Prostate gland (tissue), 2 donors: ENCODE results near the gene RUNX3. TPM values are rescaled to one million over a fixed set of nuclear protein-coding genes. Genes with fewer than 3 reads are reported as not detected.

ENCODE experiments used
- DNase-seq: peaks from one replicate; pipeline ENCODE4 v3.0.0-alpha.2; 2019; ENCODE audit warnings: low spot score
- H3K27ac ChIP-seq, 2 donors: fragments of 200-600 bp; sonication (generic); 2 replicates each; pipeline ENCODE4 v1.5.1; 2017 to 2019
- H3K27me3 ChIP-seq: fragments of 200-600 bp; sonication (generic); replicated peaks from 2 replicates; pipeline ENCODE4 v1.5.1; 2019; ENCODE audit not compliant: insufficient read depth
- H3K36me3 ChIP-seq, 2 donors: fragments of 200-600 bp; sonication (generic); 1 replicate in 1 of 2; 2 replicates in 1 of 2; pipeline versions ENCODE4 v1.5.1 to v1.8.1; 2017 to 2019
- H3K4me1 ChIP-seq: fragments of 200-600 bp; sonication (generic); replicated peaks from 2 replicates; pipeline ENCODE4 v1.5.1; 2019
- H3K4me3 ChIP-seq, 2 donors: fragments of 200-600 bp; sonication (generic); 2 replicates each; pipeline ENCODE4 v1.5.1; 2017 to 2019
- H3K9me3 ChIP-seq: fragments of 200-600 bp; sonication (generic); 2 replicates; pipeline ENCODE4 v1.5.1; 2017
- CTCF ChIP-seq, 4 experiments: fragments of 200-600 bp in 2 of 4; fragments of 450-650 bp in 2 of 4; sonication (generic) in 2 of 4; IDR thresholded peaks; 1 replicate in 3 of 4; 2 replicates in 1 of 4; pipeline ENCODE4 v1.5.1; 2016 to 2019; ENCODE audit warnings: antibody characterized with exemption in 4 of 4, mild to moderate bottlenecking in 2 of 4, moderate library complexity in 2 of 4
- POLR2A ChIP-seq: fragments of 450-650 bp; IDR thresholded peaks from one replicate; pipeline ENCODE4 v1.6.1; 2016; ENCODE audit warnings: antibody characterized with exemption, mild to moderate bottlenecking
- POLR2AphosphoS5 ChIP-seq: sonication (generic); formaldehyde crosslinking; IDR thresholded peaks from one replicate; pipeline ENCODE4 v1.6.1; 2017; ENCODE audit warnings: antibody characterized with exemption
- WGBS: methylation state at CpG from one replicate; pipeline ENCODE4 v1.1.5; 2018; 5-methylcytosine and 5-hydroxymethylcytosine counted together
- intact Hi-C: fragments of 100-400 bp; cut with DNase I; formaldehyde crosslinking; loops from one replicate; pipeline ENCODE4 v1.14.2; 2022
- total RNA-seq, 2 donors: library from RNA; depleted of rRNA; stranded (reverse); fragments of >200 nt; gene quantifications; one replicate each; pipeline ENCODE4 v1.1.0, GENCODE V29; 2016

The RUNX3 gene
- total RNA-seq, 2 donors from 2014 or later: 2.5 to 3.4 TPM

DNA sequence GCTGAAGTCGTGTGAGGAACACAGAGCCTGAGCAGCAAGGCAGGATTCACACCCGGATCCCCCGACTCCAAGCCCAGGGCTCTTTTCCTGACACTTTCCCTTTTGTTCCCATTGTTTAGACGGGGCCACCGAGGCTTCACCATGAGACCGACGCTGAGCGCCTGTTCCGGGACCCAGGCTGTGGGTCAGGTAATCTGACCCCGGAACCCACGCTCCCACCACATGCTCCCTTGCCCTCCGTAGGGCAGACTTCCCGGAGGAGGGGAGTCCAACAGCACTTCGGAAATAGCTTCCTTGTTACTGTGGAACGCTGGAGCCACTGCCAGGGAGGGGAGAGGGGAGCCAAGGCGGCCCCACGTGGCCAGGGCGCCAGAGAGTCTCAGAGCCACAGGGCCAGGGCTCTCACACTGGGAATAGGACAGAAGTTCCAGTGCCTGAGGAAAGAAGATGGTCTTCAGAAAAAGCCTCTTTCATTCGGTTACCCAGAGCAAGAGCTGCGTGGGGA, 18.4 kb downstream of the RUNX3 start:
- H3K27ac ChIP-seq: no peak overlapping the region
- no peaks in the 10 kb centered on the region for H3K4me1 ChIP-seq
- H3K9me3 ChIP-seq: no peaks in the 10 kb centered on the region
- no peaks in the 10 kb centered on the region for H3K36me3 ChIP-seq
- TF ChIP-seq POLR2AphosphoS5: no peak
- TF ChIP-seq POLR2A: no peak
- no peak for TF ChIP-seq CTCF (IDR thresholded peaks at IDR 0.05)
- 84% methylated on average over 20 of the region's 20 CpGs for WGBS
- H3K4me3 ChIP-seq: no peak overlapping the region
- no peak for DNase-seq
- intact Hi-C loops: no loop called here
- H3K27me3 ChIP-seq: no peaks in the 10 kb centered on the region

- Histone ChIP-seq H3K27ac (no peak overlapping the region), H3K27me3 (no peaks in the 10 kb centered on the region), H3K9me3 (no peaks in the 10 kb centered on the region), H3K4me3 (no peak overlapping the region), H3K36me3 (no peaks in the 10 kb centered on the region), H3K4me1 (no peaks in the 10 kb centered on the region)
- no peak for DNase-seq
- intact Hi-C loops: no loop called here
- WGBS: 88% methylated on average over 20 of the region's 20 CpGs
- no peak for TF ChIP-seq POLR2A
- peak; percentile 30 for TF ChIP-seq POLR2AphosphoS5
- no peak for TF ChIP-seq CTCF (IDR thresholded peaks at IDR 0.05)
These were observed 19.1 kb downstream of the RUNX3 start for GRCh38 chr1:24910751-24911650.

- no peak for TF ChIP-seq POLR2AphosphoS5
- no peak for TF ChIP-seq CTCF (IDR thresholded peaks at IDR 0.05)
- TF ChIP-seq POLR2A: no peak
- intact Hi-C loops: no loop called here
- Histone ChIP-seq H3K27me3 (no peaks in the 10 kb centered on the region), H3K36me3 (no peaks in the 10 kb centered on the region), H3K9me3 (no peaks in the 10 kb centered on the region), H3K4me1 (no peaks in the 10 kb centered on the region), H3K4me3 (no peak overlapping the region), H3K27ac (no peak overlapping the region)
- 95% methylated on average over 9 of the region's 9 CpGs for WGBS
- DNase-seq: no peak
These were observed 19.9 kb downstream of the RUNX3 start for GRCh38 chr1:24910210-24910609.

GRCh38 chr1:24909388-24909898, 20.6 kb downstream of the RUNX3 start:
- no peaks in the 10 kb centered on the region for H3K9me3 ChIP-seq
- DNase-seq: no peak
- H3K4me3 ChIP-seq: no peak overlapping the region
- H3K27me3 ChIP-seq: no peaks in the 10 kb centered on the region
- no peaks in the 10 kb centered on the region for H3K36me3 ChIP-seq
- intact Hi-C loops: no loop called here
- H3K4me1 ChIP-seq: no peaks in the 10 kb centered on the region
- WGBS: 28% methylated on average over 15 of the region's 15 CpGs
- no peak for TF ChIP-seq POLR2A
- peak in 3 of 4 experiments; percentile 18 to 39 (median 24) for TF ChIP-seq CTCF (IDR thresholded peaks at IDR 0.05)
- no peak overlapping the region for H3K27ac ChIP-seq
